HG03103 (cell line): Measurements from ENCODE around the gene CNOT6.

ENCODE experiments used
- ATAC-seq: cut with Tn5 transposase; IDR thresholded peaks from one replicate; pipeline ENCODE4 v1.9.1; 2021; ENCODE audit warnings: low read depth; ENCODE audit not compliant: unreplicated experiment

Gene CNOT6

DNA sequence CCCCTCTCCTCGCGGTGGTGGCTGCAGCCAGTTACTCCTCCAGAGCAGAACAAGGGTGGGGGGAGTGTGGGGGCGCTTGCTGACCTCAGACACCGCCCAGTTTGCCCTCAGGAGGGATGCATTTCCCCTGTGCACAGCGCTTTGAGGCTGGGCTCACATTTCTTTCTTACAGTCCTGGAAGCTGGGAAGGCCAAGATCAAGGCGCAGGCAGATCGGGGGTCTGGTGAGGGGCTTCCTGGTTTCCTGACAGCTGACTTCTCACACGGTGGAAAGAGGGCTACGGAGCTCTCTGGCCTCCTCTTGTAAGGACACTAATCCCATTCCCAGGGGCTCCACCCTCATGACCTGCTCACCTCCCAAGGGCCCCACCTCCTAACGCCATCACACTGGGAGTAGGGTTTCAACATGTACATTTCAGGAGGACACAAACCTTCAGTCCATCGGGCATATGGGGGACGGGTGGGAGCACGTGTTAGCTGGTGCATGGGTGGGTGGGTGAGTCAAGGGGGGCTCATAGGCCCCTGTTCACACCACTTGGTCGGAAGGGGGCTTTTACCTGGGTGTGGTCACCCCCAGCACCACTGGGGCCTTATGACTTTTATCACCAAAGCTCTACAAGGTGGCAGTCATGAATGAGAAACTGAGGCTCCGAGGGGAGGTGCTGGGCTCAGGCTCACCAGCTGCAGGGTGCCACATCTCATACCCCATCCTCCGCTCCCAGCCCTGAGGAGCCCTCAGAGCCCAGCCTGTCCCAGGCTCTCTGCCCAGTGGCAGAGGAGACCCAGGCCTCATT lies 104.8 kb downstream of the CNOT6 start:
- no peak for ATAC-seq

DNA sequence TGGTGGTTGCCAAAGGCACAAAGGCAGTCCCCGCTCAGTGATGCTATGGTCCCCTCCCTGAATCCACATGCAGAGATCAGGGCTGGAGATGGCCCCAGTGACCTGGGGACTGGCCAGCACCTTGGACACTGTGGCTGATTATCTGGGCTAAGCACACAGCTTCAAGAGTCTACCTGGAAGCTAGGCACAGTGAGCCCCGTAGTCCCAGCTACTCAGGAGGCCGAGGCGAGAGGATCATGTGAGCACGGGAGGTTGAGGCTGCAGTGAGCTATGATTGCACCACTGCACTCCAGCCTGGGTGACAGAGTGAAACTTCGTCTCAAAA lies 105.4 kb downstream of the CNOT6 start:
- no peak for ATAC-seq

DNA sequence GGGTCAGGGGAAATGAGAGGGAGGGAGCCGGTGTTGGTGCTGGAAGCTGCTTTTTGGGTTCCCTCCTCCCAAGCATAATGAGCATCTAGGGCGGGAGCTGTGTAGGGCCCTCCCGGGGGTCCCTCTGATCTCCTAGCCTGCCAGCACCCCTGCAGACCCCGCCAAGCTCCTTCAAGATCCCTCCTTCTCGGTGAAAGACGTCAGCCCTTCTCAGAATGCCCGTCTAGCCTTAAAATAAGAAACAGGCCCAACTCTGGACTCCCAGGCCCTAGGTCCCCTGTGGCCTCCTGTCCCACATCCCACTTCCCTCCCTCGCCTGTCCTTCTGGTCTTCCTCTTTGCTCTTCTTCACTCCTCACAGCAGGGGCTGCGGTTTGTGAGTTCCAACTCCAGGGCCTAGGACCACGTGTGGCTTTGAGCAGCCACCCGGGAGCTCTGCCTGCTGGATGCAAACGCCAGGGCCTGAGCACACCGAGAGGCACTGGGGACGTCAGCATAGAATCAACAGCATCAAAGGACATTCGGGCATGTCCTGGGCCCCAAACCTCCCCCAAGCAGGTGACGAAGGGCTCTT lies 105.9 kb downstream of the CNOT6 start:
- no peak for ATAC-seq

DNA sequence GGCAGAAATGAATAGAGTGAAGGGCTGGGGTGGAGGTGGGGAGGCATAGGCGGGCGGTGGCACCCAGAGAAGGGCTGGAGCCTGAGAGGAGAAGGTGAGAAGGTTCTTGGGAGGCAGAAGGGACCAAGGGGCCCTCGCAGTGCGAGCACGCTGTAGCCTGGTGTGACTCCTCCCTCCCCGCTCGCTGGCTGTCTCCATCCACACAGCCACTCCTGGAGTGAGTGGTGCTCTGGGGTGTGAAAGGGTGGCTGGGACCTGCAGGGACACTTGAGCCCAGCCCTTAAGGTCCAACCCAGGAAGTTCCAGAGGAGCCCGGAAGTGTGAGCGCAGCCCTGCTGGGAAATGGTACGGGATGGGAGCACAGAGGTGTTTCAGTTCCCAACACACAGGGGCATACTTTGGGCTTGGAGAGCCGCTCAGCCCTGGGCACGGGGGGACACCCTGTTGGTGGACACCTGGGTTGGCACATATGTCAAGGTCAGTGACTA lies 106.4 kb downstream of the CNOT6 start:
- ATAC-seq = no peak

DNA sequence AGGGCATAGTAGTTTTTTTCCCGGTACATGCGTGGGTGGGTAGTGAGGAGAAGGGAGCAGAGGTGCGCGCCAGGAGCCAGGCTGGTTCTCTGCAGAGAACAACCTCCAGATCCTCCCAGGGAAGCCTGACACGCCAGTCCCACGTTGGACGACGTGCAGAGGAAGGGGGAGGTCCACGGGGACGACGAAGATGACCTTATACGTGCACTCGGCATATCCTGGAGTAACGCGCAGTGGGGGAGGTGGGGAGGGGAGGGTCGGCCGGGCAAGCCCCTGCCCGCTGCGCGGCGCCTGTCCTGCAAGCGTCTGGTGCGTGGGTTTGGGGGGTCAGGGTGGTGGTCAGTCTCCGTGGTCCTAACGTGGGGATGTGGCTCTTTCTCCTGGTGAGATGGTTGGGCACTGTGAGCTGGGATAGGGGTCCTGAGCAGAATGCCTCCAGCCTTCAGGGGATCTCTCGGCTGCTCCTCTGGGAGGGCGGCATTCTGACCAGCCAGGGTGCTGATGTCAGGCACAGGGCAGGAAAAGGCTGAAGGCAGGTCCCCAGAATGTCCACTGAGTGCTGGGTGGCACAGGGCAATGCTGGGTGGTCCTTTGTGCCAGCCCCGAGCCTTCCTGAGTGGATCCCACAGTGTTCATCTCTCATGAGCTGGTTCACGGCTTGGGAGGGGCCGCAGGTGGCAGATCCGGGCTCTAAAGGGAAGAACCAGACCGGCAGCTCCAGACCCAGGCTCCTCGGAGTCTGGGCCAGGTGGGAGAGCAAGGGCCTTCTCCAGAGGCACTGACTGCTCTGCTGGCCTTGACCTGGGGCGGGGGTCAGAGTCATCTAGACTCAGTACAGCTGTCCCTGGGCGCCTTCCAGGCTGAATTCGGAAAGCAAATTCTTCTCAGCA lies 107.7 kb downstream of the CNOT6 start:
- no peak for ATAC-seq

DNA sequence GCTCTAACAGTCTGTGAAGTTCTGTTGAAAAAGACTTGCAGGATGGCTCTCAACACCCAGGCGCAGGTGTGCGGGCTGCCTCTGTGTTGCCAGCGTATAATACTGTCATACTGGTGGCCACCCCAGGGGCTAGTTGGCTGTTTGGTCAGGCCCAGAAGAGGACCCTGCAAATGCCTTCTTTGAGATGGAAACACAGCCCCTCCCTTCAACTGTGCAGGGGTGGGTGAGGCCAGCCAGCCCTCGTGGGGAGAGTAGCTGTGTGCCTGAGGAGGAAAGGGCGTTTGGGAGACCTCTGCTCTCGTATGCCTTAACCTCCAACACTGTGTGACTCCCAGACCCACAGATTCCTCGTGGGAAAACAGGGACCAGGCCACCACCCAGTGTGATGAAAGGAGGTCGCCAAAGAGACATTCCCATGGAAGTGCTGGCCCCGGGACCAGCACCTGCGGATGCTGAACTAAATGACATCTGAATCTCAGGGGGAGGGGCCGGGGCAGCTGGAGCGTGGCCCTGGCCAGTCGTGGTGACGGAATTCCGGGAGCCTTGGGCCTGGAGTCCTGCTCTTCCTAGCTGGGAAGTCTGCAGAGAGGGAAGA lies 108.4 kb downstream of the CNOT6 start:
- ATAC-seq = no peak

DNA sequence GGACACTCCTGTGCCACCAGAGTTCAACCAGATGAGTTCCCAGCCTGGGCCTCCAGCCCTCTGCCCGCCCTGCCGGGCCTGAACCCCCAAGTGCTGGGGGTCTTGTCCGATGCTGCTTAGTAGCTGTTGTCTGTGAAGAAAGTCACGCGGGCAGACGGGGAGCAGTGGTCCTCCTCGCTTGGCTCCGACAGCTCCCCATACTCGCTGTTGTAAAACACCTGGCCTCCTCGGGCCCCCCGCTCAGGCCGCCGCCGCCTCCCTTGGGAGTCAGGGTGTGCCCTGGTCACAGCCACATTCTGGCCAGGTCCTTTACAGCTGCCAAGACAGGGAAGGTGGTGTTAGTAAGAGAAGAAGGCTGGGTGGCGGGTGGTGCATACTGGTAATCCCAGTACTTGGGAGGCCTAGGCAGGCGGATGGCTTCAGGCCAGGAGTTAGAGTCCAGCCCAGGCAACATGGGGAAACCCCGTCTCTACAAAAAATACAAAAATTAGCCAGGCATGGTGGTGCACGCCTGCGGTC lies 109.0 kb downstream of the CNOT6 start:
- no peak for ATAC-seq

DNA sequence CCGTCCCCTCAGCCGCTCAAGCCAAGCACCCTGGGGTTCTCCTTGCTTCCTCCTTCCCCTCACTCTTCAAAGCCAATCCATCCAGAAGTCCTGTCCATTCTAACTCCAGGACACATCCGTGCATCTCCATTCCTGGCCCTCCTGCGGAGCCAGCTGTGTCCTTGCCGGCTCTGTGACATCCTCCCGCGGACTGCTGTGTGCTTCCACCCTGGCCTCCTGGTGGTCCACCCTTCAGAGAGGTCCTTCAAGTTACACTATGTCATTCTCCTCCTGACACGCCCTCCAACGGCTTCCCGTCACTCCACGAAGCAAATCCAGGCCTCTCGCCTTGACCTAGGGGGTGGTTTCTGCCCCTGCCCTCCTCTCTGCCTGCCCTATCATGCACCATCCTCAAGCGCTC lies 110.1 kb downstream of the CNOT6 start:
- ATAC-seq = no peak

DNA sequence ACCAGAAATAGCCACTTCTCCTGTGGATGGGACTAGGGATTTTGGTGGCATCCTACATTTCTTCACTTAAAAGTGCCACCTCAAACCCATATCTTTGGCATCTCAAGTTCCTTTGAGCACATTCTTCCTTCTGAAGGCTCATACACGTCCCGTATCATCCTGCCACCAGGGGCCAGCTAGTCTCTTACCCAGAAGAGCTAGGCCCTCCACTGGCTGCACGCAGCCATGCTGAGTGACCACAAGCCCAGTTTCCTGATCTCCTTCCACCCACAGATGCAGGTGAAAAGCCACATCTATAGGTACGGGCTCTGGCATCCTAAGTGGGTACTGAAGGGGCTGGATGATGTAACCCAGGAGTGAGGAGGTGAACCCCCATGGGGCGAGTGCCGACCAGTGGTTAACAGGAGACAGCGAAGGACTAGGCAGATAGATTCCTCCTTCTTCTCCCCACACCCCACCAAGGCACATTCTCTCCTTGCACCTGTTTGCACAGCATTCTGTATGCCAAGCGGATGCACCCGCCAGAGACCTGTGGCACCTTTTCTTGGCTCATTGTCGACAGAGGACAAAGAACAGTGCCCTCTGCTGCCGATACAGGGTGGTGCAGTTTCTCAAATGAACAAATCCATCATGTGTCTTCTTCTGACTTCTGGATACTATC lies 111.5 kb downstream of the CNOT6 start:
- ATAC-seq = no peak

DNA sequence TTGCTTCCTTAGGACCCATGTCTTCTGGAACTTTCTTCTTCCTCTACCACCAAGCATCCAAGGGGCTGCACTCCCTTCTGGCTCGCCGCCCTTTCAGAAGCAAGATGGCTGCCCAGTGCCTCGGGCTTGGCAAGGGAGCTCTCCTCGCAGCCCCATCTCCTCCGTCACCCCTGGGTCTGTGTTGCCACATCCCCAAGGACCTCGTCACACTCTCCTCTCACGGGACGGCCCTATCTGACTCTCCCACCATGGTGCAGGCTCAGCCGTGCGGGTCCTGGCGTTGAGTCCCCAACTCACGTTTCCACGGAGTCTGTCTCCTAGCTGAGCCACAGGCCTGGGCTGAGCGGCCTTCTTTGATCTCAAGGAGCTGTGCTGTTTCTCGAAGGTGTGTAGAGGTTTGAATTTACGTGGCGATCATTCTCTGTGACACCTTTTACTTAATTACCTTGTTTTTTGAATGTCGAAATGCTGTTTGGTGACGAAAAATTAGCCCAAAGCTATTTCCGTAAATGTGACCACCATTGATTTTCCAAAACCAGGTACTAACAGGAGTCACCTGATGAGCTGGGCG lies 112.1 kb downstream of the CNOT6 start:
- no peak for ATAC-seq

DNA sequence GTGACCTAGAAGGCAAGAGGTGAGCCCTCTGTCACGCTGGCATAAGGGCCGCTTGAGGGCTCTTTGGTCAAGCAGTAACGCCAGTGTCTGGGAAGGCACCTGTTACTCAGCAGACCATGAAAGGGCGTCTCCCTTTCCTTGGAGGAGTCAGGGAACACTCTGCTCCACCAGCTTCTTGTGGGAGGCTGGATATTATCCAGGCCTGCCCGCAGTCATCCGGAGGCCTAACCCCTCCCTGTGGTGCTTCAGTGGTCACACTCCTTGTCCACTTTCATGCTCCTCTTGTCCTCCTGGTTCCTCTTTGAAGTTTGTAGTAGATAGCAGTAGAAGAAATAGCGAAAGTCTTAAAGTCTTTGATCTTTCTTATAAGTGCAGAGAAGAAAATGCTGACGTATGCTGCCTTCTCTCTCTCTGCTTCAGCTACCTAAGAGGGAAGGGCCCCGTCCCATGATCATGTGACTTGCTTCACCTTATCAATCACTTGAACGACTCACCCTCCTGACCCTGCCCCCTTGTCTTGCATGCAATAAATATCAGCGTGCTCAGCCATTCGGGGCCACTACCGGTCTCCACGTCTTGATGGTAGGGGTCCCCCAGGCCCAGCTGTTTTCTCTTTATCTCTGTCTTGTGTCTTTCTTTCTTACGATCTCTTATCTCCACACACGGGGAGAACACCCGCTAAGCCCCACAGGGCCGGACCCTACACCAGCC lies 113.8 kb downstream of the CNOT6 start:
- ATAC-seq = no peak

DNA sequence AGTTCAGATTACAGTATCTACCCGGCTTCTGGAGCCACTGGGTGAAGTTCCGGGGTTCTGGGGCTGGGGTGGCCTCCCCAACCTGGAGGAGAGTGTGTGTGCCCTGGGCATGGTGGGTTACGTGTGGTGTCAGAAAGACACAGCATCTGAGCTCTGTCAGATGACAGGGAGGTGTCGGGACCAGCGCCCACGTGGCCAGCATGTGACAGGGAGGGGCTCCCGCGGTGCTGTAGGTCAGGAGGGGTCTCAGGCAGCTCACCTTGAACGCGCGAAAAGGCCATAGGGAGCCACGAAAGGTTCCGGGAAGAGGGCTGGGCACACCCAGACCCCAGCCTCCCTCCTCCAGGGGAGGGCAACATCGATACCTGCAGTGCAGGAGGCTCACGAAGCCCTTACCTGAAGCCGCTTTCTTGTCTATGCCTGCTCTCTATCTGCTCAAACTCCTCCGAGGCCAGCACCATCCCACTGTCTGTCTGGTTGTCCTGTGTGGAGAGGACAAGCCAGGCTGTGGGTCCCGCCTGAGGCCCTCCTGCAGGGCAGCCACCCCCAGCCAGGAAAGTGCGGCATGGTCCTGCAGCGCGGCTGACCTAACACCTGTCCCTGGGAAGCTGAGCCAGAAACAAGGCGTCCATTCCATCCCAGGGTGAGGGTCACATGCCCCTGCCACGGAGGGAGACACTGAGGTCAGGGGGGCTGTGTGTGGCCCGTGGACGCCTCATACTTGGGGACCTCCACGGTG lies 114.6 kb downstream of the CNOT6 start:
- no peak for ATAC-seq

DNA sequence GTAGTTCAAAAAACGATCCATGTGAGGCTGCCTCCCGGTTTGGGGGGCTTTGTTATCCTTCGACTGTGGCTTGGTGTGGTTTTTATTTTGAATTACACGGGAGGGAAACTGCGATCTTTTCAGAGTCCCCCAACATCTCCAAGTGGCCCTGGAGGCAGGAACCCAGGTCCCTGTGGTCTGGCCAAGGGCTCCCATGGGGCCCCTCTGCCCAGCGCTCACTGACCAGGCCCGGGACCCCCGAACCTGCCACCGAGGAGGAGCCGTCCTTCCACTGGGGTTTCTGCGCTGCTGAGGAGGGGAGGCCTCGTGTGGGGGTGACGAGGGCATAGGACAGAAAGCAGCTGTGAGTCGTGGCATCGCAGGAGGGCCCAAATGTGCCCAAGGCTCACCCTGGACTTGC lies 115.2 kb downstream of the CNOT6 start:
- ATAC-seq = no peak

DNA sequence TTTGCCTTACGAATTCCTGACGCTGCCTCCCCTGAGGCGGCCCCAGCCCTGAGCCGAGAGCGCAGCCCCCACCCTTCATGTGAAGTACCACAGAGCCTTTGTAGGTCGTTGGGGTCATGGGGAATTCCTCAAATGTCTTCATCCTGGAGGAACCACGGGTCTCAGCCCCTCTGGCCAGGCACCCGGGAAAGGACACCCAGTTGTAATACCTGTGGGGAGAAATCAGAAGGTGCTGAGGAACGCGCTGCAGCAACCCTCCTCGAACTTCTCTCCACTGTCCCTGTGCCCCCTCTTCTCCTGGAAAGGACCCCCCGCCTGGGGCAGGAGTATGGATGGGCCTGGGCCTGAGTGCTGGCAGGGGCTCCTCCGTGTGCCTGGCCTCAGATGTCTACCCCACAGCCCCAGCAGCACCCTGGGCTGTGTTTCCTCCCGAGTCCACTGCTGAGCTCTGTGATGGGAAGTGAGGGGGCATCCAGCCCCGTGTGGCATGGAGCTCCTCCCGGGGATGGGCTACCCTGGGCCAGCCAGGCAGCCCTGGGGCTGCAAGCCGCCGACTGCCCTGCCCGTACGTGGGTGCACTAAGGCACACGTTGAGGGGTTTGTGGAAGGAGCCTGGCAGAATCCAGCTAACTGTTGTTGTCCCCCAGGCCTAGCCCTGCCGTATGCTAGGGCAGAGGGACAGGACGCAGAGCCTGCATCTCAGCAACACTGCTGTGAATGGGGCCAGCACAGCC lies 115.8 kb downstream of the CNOT6 start:
- ATAC-seq = no peak

DNA sequence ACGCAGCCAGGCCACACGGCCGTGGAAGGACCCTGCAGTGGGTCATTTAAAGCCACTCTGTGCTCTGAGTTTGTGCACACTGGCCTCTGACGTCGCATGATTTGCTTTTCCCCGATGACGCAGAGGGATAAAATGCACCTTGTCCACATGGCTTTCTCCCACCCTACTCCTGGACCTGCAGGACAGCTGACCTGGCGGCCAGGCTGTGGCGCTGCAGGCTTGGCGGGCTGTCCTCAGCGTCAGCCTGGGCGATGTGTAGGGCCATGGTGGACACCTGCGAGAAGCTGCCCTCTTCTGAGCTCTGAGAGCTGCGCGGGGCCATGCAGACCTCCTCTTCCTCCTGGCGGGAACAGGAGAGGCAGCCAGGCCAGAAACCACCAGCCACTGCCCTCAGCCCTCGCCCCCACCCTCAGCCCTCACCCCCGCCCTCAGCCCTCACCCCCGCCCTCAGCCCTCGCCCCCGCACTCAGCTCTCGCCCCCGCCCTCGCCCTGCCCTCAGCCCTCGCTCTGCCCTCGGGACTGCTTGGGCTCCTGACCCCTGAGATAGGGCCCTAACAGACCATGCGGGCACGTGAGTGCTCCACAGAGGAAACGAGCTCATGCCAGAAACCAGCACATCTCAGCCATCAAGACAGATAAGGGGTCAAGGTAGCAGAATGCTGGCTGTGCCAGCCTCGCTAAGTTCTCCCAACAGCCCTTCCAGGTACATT lies 117.1 kb downstream of the CNOT6 start:
- ATAC-seq = no peak

DNA sequence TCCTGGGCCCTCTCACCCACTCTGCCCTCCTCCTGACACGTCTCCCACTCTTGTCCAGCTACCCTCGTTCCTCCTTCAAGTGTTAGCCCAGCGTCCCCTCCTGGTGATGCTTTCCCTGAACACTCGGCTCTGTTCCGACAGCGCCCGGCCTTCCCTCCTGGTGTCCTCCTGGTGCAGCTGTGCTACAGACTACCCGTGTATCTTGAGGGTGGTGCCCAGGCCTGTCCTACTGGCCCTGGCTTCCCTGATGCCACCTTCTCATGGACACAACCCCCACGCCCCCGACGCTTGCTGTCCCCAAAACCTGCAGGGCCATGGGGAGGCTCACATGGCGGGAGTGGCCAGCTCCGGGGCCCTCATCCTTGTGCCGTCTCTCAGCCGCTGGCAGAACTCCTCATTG lies 118.5 kb downstream of the CNOT6 start:
- no peak for ATAC-seq

DNA sequence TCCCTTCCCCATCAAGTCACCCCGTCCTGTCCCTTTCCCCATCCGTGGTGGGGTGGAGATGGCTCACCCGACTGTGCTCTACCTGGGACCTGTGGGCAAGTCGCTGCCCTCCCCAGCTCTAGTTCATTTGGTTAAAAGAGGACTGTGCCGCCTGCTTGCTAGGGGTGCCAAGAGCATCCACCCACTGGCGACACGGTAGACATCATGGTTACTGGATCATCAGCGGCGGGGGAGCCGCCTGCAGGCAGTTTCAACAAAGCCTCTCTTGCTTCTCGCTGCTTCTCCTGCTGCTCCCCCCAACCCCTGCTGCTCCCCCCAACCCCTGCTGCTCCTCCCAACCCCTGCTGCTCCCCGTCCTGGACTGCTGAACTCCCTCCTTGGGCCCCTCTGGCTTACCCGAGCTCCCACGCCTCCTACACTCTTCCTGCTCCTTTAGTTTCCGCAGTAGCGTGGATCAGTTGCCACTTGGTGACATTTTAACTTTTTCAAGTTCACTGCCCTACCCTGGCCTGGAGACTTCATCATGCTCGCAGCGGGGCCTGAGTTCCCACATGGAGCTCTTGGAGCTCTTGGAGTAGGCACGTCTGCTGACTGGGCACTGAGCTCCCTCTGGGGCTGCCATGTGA lies 119.1 kb downstream of the CNOT6 start:
- ATAC-seq = no peak
